Muscle of leg (tissue), 11 donors: ENCODE data around the gene ATN1. TPM values are rescaled to one million over a fixed set of nuclear protein-coding genes. Genes with fewer than 3 reads are reported as not detected.
"Not testable (repeated sequence)": the region's sequence is repeated elsewhere in the genome, so short reads cannot be mapped to it uniquely, and the experiment has no call there.

ENCODE experiments used
- DNase-seq: peaks from one replicate; pipeline ENCODE4 v3.0.0; 2013
- H3K27ac ChIP-seq: one replicate; pipeline ENCODE4 v1.5.1; 2013; ENCODE audit warnings: mild to moderate bottlenecking, low read length, control low read depth
- H3K27me3 ChIP-seq: one replicate; pipeline ENCODE4 v1.6.1; 2013; ENCODE audit warnings: low read length; ENCODE audit not compliant: control insufficient read depth, insufficient read depth
- H3K36me3 ChIP-seq: one replicate; pipeline ENCODE4 v1.6.1; 2013; ENCODE audit warnings: low read length; ENCODE audit not compliant: control insufficient read depth, insufficient read depth
- H3K4me1 ChIP-seq: one replicate; pipeline ENCODE4 v1.6.1; 2013; ENCODE audit warnings: low read length; ENCODE audit not compliant: control insufficient read depth, insufficient read depth
- H3K4me3 ChIP-seq: one replicate; pipeline ENCODE4 v1.5.1; 2013; ENCODE audit warnings: low read length, control low read depth
- H3K9me3 ChIP-seq: replicated peaks from 2 replicates; pipeline ENCODE4 v1.6.1; 2013; ENCODE audit warnings: low read depth, low read length; ENCODE audit not compliant: control insufficient read depth
- WGBS: methylation state at CpG from one replicate; pipeline ENCODE4 v1.1.5; 2013; ENCODE audit warnings: missing lambda C conversion rate; ENCODE audit not compliant: insufficient coverage; 5-methylcytosine and 5-hydroxymethylcytosine counted together
- polyA plus RNA-seq, 8 donors: library from polyadenylated mRNA; unstranded; fragments of 120-200 nt; gene quantifications; one replicate each; pipeline versions ENCODE4 v1.2.1 to v1.2.3, GENCODE V29; 2013; ENCODE audit warnings: inconsistent platforms in 1 of 8, low replicate concordance in 1 of 8; ENCODE audit not compliant: insufficient read length in 8 of 8, insufficient read depth in 1 of 8
- total RNA-seq: library from RNA; stranded (reverse); fragments of 120-200 nt; gene quantifications from one replicate; pipeline ENCODE4 v1.2.4, GENCODE V29; 2013

The ATN1 gene
- total and polyA plus RNA-seq, 9 donors: 11.1 to 101 (median 86.7) TPM

- H3K4me1 ChIP-seq: peaks cover 13% of the 10 kb centered on the region
- peak within 1 kb of the TSS; percentile 89 for H3K27ac ChIP-seq
- H3K9me3 ChIP-seq: no peaks in the 10 kb centered on the region
- H3K4me3 ChIP-seq: peak within 1 kb of the TSS; percentile 73
- no peaks in the 10 kb centered on the region for H3K27me3 ChIP-seq
- H3K36me3 ChIP-seq: peaks cover 6% of the 10 kb centered on the region
- WGBS: 1% methylated on average over 25 of the region's 34 CpGs
- DNase-seq: peak; percentile 99
Measured at GRCh38 chr12:6904280-6905276, 23.2 kb upstream of the ATN1 start, which contains the start of gene LRRC23. Gene LRRC23, plus strand, starts transcription at chr12:6904822. Its CDS starts 812 bp downstream, at chr12:6905634.

- no peak for DNase-seq
- H3K27me3 ChIP-seq: no peaks in the 10 kb centered on the region
- H3K4me1 ChIP-seq: peaks cover 13% of the 10 kb centered on the region
- H3K4me3 ChIP-seq: peak overlapping the region; percentile 73
- 50% methylated on average over 3 of the region's 5 CpGs for WGBS
- no peaks in the 10 kb centered on the region for H3K9me3 ChIP-seq
- peaks cover 6% of the 10 kb centered on the region for H3K36me3 ChIP-seq
- peak overlapping the region; percentile 89 for H3K27ac ChIP-seq
Measured at GRCh38 chr12:6905414-6906040, 22.2 kb upstream of the ATN1 start.

- Histone ChIP-seq H3K4me1 (peaks cover 13% of the 10 kb centered on the region), H3K27me3 (peaks cover 14% of the 10 kb centered on the region)
- H3K4me3 ChIP-seq, H3K36me3 ChIP-seq, DNase-seq, H3K27ac ChIP-seq, H3K9me3 ChIP-seq: not testable (repeated sequence)
- over 99% methylated on average over 8 of the region's 11 CpGs for WGBS
Measured at GRCh38 chr12:6908141-6908540, 19.6 kb upstream of the ATN1 start.

GRCh38 chr12:6909421-6910145 lies 18.2 kb upstream of the ATN1 start:
- Histone ChIP-seq H3K4me1 (peaks cover 14% of the 10 kb centered on the region), H3K27ac (no peak overlapping the region), H3K4me3 (no peak overlapping the region), H3K27me3 (peaks cover 25% of the 10 kb centered on the region), H3K9me3 (no peaks in the 10 kb centered on the region), H3K36me3 (peaks cover 6% of the 10 kb centered on the region)
- WGBS: 94% methylated on average over 3 of the region's 4 CpGs
- DNase-seq: no peak

- H3K36me3 ChIP-seq: peaks cover 6% of the 10 kb centered on the region
- WGBS: 85% methylated on average over 11 of the region's 15 CpGs
- peaks cover 13% of the 10 kb centered on the region for H3K4me1 ChIP-seq
- no peak overlapping the region for H3K27ac ChIP-seq
- no peaks in the 10 kb centered on the region for H3K9me3 ChIP-seq
- peaks cover 36% of the 10 kb centered on the region for H3K27me3 ChIP-seq
- no peak overlapping the region for H3K4me3 ChIP-seq
- DNase-seq: no peak
Measured at GRCh38 chr12:6912164-6912935, 15.4 kb upstream of the ATN1 start.

- under 1% methylated on average over 63 of the region's 68 CpGs for WGBS
- peak; percentile 83 for DNase-seq
- H3K4me1 ChIP-seq: peaks cover 13% of the 10 kb centered on the region
- H3K9me3 ChIP-seq: no peaks in the 10 kb centered on the region
- H3K36me3 ChIP-seq: no peaks in the 10 kb centered on the region
- no peak within 1 kb of the TSS for H3K27ac ChIP-seq
- peak within 1 kb of the TSS; percentile 43 for H3K4me3 ChIP-seq
- H3K27me3 ChIP-seq: peaks cover 36% of the 10 kb centered on the region
Measured at GRCh38 chr12:6914246-6914946, 13.4 kb upstream of the ATN1 start, which contains the start of gene ENO2. Gene ENO2, plus strand, starts transcription at chr12:6914580. Its CDS starts 1,253 bp downstream, at chr12:6915833.

GRCh38 chr12:6914947-6915788 lies 12.6 kb upstream of the ATN1 start:
- peak overlapping the region; percentile 43 for H3K4me3 ChIP-seq
- no peaks in the 10 kb centered on the region for H3K9me3 ChIP-seq
- 18% methylated on average over 8 of the region's 29 CpGs for WGBS
- peaks cover 13% of the 10 kb centered on the region for H3K4me1 ChIP-seq
- no peak overlapping the region for H3K27ac ChIP-seq
- no peak for DNase-seq
- H3K27me3 ChIP-seq: peaks cover 36% of the 10 kb centered on the region
- no peaks in the 10 kb centered on the region for H3K36me3 ChIP-seq

GRCh38 chr12:6915789-6916285 lies 11.9 kb upstream of the ATN1 start:
- Histone ChIP-seq H3K9me3 (no peaks in the 10 kb centered on the region), H3K27ac (no peak overlapping the region), H3K27me3 (peaks cover 36% of the 10 kb centered on the region), H3K4me1 (peaks cover 13% of the 10 kb centered on the region), H3K36me3 (no peaks in the 10 kb centered on the region), H3K4me3 (no peak overlapping the region)
- 82% methylated on average over 10 of the region's 14 CpGs for WGBS
- no peak for DNase-seq
